Gastrocnemius medialis (tissue), 4 donors: ENCODE measurements around the gene COL6A3.

Source experiments
- CTCF ChIP-seq, 5 experiments: fragments of 450-650 bp in 3 of 5; fragments of 200-600 bp in 2 of 5; sonication (generic) in 2 of 5; IDR thresholded peaks in 4 of 5; conservative IDR thresholded peaks in 1 of 5; 1 replicate in 4 of 5; 2 replicates in 1 of 5; pipeline ENCODE4 v1.5.1; 2016 to 2019; ENCODE audit warnings: antibody characterized with exemption in 5 of 5, mild to moderate bottlenecking in 3 of 5, moderate library complexity in 3 of 5
- POLR2A ChIP-seq, 2 donors: fragments of 450-650 bp; IDR thresholded peaks; one replicate each; pipeline ENCODE4 v1.6.1; 2017; ENCODE audit warnings: antibody characterized with exemption in 2 of 2, mild to moderate bottlenecking in 2 of 2, moderate library complexity in 2 of 2

GRCh38 chr2:237411683-237412423 lies 2.1 kb downstream of the COL6A3 start:
- peak; percentile 7 to 39 for TF ChIP-seq POLR2A (IDR thresholded peaks at IDR 0.05)
- TF ChIP-seq CTCF (IDR thresholded peaks at IDR 0.05 in 4 of 5, conservative IDR thresholded peaks at IDR 0.05 in 1 of 5): no peak
